NCI-H2227 (cell line): ENCODE data around the gene ALAS1.
"Not testable (repeated sequence)": the region's sequence is repeated elsewhere in the genome, so short reads cannot be mapped to it uniquely, and the experiment has no call there.

Experiments
- DNase-seq: peaks from one replicate; lab custom pipeline; 2025; ENCODE audit not compliant: unreplicated experiment; lab: John Stamatoyannopoulos, UW

ALAS1 gene

DNA sequence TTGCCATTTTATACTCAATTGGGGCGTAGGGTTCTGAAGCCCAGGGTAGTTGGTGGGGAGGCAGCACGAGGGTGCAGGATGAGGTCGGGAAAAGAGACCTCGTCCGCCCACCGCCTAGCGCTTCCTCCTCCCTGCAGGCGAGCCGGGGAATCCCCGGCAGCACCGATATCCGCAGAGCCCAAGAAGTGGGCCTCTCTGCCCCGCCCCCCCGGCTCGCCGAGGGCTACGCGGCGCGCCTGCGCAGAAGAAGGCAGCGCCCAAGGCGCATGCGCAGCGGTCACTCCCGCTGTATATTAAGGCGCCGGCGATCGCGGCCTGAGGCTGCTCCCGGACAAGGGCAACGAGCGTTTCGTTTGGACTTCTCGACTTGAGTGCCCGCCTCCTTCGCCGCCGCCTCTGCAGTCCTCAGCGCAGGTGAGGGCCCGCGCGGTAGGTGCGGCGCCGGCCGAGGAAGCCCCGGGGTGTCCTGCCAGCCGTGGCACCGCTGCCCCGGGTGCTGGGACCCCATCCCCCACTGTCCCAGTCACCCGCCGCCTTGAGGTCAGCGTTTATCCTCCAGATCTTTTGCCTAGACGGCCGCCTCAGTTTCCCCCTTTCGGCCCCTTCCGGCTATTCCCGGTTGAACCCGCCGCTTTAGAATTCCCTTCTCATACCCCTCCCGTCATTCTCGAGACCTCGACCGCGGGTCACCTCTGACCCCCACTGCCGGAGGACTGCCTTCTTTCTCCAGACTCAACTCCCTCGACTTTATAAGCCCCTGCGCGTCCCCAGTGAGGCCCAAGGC, at the start of gene ALAS1:
TSS of gene ALAS1 (plus strand) at position 319 of the 784 bp plus-strand sequence. CDS start 1,082 bp downstream, outside the sequence.
- DNase-seq, result peak; percentile 93

- no peak for DNase-seq
Measured at GRCh38 chr3:52149021-52149420, 48.9 kb upstream of the ALAS1 start.

- no peak for DNase-seq
Measured at GRCh38 chr3:52149726-52150125, 48.2 kb upstream of the ALAS1 start.

GRCh38 chr3:52150357-52150756, 47.6 kb upstream of the ALAS1 start:
- no peak for DNase-seq

- DNase-seq, result no peak
Measured at GRCh38 chr3:52150860-52151259, 47.1 kb upstream of the ALAS1 start.

DNA sequence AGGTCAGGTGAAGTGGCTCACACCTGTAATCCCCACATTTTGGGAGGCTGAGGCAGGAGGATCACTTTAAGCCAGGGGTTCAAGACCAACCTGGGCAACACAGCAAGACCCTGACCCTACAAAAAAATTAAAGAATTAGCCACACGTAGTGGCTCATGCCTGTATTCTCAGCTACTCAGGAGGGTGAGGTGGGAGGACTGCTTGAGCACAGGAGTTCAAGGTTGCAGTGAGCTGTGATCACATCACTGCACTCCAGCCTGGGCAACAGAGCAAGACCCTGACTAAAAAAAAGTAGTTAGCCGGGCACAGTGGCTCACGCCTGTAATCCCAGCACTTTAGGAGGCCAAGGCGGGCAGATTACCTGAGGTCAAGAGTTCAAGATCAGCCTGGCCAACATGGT, 46.0 kb upstream of the ALAS1 start:
- not testable (repeated sequence) for DNase-seq

GRCh38 chr3:52153389-52154096, 44.4 kb upstream of the ALAS1 start:
- DNase-seq, result peak; percentile 23

- peak; percentile 94 for DNase-seq
Measured at GRCh38 chr3:52154135-52155094, 43.5 kb upstream of the ALAS1 start, which contains the start of gene POC1A. Gene POC1A (minus strand): TSS chr3:52154423. CDS start chr3:52154372, 51 bp downstream.

GRCh38 chr3:52155912-52156311, 42.0 kb upstream of the ALAS1 start:
- DNase-seq, result no peak

- no peak for DNase-seq
Measured at GRCh38 chr3:52159503-52159902, 38.5 kb upstream of the ALAS1 start.

DNA sequence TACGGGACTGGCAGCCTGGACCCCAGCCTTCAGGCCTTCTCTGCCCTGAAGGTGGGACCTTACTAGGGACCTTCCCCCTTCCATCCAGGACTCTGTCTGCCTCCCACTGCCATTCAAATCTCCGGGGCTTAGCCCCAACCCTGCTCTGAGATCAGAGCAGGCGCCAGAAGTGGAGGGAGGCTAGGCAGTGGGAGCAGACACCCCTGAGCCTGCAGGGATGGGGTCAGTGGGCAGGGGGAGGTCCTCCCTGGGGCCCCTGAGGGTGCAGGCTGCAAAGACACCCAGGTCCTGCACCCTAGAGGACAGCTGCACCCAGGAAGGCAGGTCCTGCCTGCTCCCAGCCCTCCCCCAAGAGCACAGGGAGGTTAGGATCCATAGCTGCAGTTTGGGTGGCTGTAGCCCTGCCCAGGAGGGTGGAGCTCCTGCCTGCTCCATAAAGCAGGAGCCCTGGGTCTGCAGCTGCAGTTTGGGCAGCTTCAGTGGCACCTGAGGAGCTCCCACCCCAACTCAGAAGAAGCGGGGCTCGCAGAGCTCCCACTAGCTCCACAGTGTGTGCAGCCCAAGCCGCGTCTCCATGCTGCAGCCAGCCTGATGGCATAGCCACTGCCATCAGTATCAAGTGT, 35.6 kb upstream of the ALAS1 start:
- DNase-seq, result no peak

GRCh38 chr3:52167240-52167639, 30.7 kb upstream of the ALAS1 start:
- no peak for DNase-seq

DNA sequence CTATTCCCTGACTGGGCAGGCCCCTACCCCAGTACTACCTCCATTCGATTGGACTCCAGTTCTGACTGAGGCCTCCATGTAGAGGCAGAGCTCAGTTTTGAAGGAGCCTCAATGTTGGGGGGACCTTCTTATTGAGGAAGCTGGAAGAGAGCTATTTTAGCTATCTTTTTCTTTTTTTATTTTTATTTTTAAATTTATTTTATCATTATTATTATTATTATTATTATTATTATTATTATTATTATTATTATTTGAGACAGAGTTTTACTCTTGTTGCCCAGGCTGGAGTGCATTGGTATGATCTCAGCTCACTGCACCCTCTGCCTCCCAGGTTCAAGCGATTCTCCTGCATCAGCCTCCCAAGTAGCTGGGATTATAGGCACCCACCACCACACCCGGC, 27.7 kb upstream of the ALAS1 start:
- not testable (repeated sequence) for DNase-seq

DNA sequence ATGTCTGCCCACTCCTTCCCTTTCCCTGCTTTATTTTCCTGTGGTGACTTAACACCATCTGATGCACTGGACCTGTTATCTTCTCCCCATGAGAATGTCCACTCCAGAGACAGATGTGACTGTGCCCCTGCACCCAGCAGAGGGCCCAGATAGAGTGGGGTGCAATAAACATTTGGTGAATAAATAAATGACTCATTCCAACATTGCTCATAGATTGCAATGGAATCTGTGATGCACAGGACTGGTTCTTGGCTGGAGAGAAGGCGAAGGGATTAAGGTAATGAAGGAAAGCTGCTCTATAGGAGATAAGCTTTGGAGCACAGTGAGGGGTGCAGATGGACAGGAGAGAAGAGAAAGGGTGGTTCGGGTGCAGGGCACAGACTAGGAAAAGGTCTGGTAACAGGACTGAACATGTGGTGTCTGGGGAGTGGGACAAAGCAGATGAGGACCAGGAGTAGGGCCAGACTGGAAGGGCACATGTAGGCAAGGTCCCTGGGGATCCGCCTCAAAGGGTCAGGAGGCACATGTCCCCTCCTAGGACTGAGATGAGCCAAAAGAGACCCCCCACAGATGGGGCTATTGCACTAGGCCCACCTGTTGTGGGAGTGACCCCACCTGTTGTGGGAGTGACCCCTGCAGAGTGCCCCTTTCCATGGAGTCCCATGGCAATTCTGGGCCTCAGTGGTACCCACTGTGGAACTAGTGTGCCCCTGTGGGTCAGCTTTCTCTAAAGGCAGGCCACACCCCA, 26.3 kb upstream of the ALAS1 start:
- DNase-seq, result no peak

- no peak for DNase-seq
Measured at GRCh38 chr3:52172262-52172757, 25.6 kb upstream of the ALAS1 start.

DNA sequence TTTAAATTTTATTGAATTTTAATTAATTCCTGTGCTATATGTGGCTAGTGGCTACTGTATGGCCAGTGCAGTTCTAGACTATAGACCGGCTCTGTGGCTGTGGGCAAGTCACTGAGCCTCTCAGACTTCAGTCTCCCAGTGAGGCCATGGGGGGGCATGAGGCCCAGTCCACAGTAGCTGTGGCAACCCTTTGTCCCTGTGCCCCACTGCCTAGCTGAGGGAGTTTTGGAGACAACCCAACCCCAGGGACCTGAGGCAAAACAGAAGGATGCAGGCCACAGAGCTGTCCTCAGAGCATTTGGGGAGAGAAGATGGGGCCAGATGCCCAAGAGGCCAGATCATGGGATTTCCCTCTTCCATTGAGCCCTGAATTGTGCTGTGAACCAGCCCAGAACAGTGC, 24.9 kb upstream of the ALAS1 start:
- DNase-seq, result no peak

DNA sequence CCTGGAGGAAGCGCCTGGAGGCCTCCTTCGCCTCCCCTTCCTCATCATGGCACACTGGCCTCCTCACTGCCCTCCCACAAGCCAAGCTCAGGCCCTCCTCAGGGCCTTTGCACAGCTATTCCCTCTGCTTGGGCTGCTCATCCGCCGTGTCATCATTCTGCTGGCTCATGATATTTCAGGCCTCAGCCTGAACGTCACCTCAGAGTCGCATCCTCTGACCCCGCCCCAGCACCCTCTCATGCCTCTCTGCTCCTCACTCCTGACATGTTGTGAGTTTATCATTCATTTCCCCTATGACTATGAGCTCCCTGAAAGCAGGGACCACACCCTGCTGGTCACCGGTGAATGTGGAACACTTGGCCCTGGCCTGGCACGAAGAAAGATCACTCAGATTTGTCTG, 23.1 kb upstream of the ALAS1 start:
- DNase-seq, result no peak

DNA sequence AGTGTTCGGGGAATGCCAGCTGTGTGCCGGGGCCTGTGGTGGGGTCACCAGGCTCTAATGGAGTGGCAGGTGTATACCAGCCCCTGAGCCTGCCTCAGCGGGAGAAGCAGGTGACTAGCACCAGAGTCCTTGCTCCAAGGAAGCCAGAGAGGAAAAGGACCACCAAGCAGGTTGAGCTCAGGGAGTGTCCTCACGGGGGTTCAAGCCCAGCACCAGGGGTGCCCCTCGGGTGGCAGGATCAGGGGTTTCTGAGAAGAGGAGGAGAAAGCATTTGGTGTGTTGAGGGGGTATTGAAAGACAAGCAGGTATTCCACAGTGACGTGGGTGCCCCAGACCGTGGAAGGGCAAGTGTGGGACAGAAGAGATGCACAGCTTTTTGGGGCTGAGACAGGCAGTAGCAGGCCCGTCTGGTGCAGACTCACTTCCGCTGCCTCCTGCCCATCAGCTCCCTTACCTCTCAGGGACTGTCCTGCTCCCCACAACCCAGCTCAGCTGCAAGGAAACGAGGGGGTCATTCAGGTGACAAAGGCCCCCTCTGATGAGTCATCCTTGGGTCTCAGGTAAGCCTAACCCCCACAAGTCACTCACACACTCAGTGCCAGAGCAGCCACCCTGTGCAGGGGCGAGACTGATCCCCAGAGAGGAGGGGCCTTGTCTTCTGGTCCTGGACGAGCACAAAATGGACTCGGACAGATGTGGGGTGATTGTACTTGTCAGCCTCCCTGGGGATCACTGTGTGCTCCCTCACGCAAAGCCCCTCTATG, 22.4 kb upstream of the ALAS1 start:
- no peak for DNase-seq

GRCh38 chr3:52176180-52176752, 21.7 kb upstream of the ALAS1 start:
- no peak for DNase-seq
